ENCODE measurements around the gene PACSIN1. TPM values are rescaled to one million over a fixed set of nuclear protein-coding genes. Genes with fewer than 3 reads are reported as not detected.

The PACSIN1 gene
- polyA plus RNA-seq, 1 donor (not counting 4 experiments of a cell fraction or from before 2014, with no cell fraction given) = not detected

GRCh38 chr6:34473967-34474366, 8.1 kb downstream of the PACSIN1 start:
- Histone ChIP-seq H3K79me2 (ENCODE audit: control insufficient read depth, insufficient read depth, low read length) (no peaks in the 10 kb centered on the region), H4K20me1 (ENCODE audit: control insufficient read depth, extremely low read depth, insufficient read depth, low read length) (no peaks in the 10 kb centered on the region), H3K27me3 (ENCODE audit: control insufficient read depth, extremely low read depth, insufficient read depth, low read length) (no peaks in the 10 kb centered on the region), H3K27ac (ENCODE audit: control insufficient read depth, insufficient read depth, low read length) (no peak overlapping the region), H3K9me1 (ENCODE audit: control insufficient read depth, extremely low read depth, insufficient read depth, low read length) (no peaks in the 10 kb centered on the region), H2AFZ (ENCODE audit: control insufficient read depth, low read length) (no peak overlapping the region), H3K4me3 (ENCODE audit: control insufficient read depth in 2 of 3, extremely low read depth in 1 of 3, insufficient read depth in 2 of 3, low read depth in 1 of 3, low read length in 3 of 3) (no peak overlapping the region), H3K36me3 (ENCODE audit: control insufficient read depth in 2 of 2, extremely low read depth in 1 of 2, insufficient read depth in 2 of 2, low read length in 2 of 2) (no peaks in the 10 kb centered on the region), H3K4me1 (ENCODE audit: control insufficient read depth, extremely low read depth, insufficient read depth, low read length) (no peaks in the 10 kb centered on the region), H3K9me3 (ENCODE audit: control insufficient read depth, low read depth, low read length) (no peaks in the 10 kb centered on the region), H3K9ac (ENCODE audit: control insufficient read depth, extremely low read depth, insufficient read depth, low read length) (no peak overlapping the region), H3K4me2 (ENCODE audit: control insufficient read depth, extremely low read depth, insufficient read depth, low read depth, low read length) (no peak overlapping the region)
- FAIRE-seq (no peak), DNase-seq (ENCODE audit: low read depth, low spot score) (no peak)
- no peak for TF ChIP-seq EZH2 (IDR thresholded peaks at IDR 0.05; ENCODE audit: low read length)
- no peak for TF ChIP-seq CTCF (optimal IDR thresholded peaks at IDR 0.05 in 1 of 3, IDR thresholded peaks at IDR 0.05 in 1 of 3, conservative IDR thresholded peaks at IDR 0.05 in 1 of 3; ENCODE audit: extremely low read depth in 1 of 3, insufficient read depth in 2 of 3, low read length in 3 of 3)
- dilution Hi-C loops (cut with MboI; ENCODE audit: extremely low pct_ligation_motif_present, low sequenced_read_pairs) = no loop called here

- H3K27me3 ChIP-seq (ENCODE audit: control insufficient read depth, extremely low read depth, insufficient read depth, low read length) = no peaks in the 10 kb centered on the region
- H3K36me3 ChIP-seq (ENCODE audit: control insufficient read depth in 2 of 2, extremely low read depth in 1 of 2, insufficient read depth in 2 of 2, low read length in 2 of 2) = no peaks in the 10 kb centered on the region
- no peaks in the 10 kb centered on the region for H3K9me1 ChIP-seq (ENCODE audit: control insufficient read depth, extremely low read depth, insufficient read depth, low read length)
- dilution Hi-C loops (cut with MboI; ENCODE audit: extremely low pct_ligation_motif_present, low sequenced_read_pairs) = no loop called here
- TF ChIP-seq CTCF (optimal IDR thresholded peaks at IDR 0.05 in 1 of 3, IDR thresholded peaks at IDR 0.05 in 1 of 3, conservative IDR thresholded peaks at IDR 0.05 in 1 of 3; ENCODE audit: extremely low read depth in 1 of 3, insufficient read depth in 2 of 3, low read length in 3 of 3) (no peak), EZH2 (IDR thresholded peaks at IDR 0.05; ENCODE audit: low read length) (no peak)
- H4K20me1 ChIP-seq (ENCODE audit: control insufficient read depth, extremely low read depth, insufficient read depth, low read length) = no peaks in the 10 kb centered on the region
- H3K4me3 ChIP-seq (ENCODE audit: control insufficient read depth in 2 of 3, extremely low read depth in 1 of 3, insufficient read depth in 2 of 3, low read depth in 1 of 3, low read length in 3 of 3) = no peak overlapping the region
- no peak for FAIRE-seq
- H3K79me2 ChIP-seq (ENCODE audit: control insufficient read depth, insufficient read depth, low read length) = no peaks in the 10 kb centered on the region
- no peak for DNase-seq (ENCODE audit: low read depth, low spot score)
- H2AFZ ChIP-seq (ENCODE audit: control insufficient read depth, low read length) = no peak overlapping the region
- no peaks in the 10 kb centered on the region for H3K9me3 ChIP-seq (ENCODE audit: control insufficient read depth, low read depth, low read length)
- H3K4me1 ChIP-seq (ENCODE audit: control insufficient read depth, extremely low read depth, insufficient read depth, low read length) = no peaks in the 10 kb centered on the region
- no peak overlapping the region for H3K4me2 ChIP-seq (ENCODE audit: control insufficient read depth, extremely low read depth, insufficient read depth, low read depth, low read length)
- no peak overlapping the region for H3K27ac ChIP-seq (ENCODE audit: control insufficient read depth, insufficient read depth, low read length)
- no peak overlapping the region for H3K9ac ChIP-seq (ENCODE audit: control insufficient read depth, extremely low read depth, insufficient read depth, low read length)
Observed at GRCh38 chr6:34474754-34475153, 8.9 kb downstream of the PACSIN1 start.

Data from keratinocyte (primary cell).